ENCODE measurements around the gene KIRREL1.

DNA sequence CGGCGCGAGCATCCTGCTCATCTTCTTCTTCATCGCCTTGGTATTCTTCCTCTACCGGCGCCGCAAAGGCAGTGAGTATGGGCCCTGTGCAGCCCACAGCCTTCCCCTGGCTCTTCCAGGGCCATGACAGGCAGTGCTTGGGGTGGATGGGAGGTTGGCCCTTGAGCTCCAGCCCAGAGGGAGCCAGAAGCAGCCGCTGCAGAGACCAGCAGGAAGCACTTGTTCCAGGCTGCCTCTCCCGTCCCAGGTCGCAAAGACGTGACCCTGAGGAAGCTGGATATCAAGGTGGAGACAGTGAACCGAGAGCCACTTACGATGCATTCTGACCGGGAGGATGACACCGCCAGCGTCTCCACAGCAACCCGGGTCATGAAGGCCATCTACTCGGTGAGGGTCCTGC, 99.9 kb downstream of the KIRREL1 start:
- TF ChIP-seq CHCHD3 (CRISPR knock-in tag; IDR thresholded peaks at IDR 0.05) (no peak), MIXL1 (CRISPR knock-in tag; IDR thresholded peaks at IDR 0.05) (no peak), SALL1 (CRISPR knock-in tag; IDR thresholded peaks at IDR 0.05) (no peak)

Measured in HepG2 (cell line).